A673 (cell line): ENCODE data around the gene SERPINA5. TPM values are rescaled to one million over a fixed set of nuclear protein-coding genes. Genes with fewer than 3 reads are reported as not detected.

Experiments
- BruUV-seq: library from RNA; stranded (reverse); fragments of 400-500 nt; replicated peaks from 2 replicates; lab custom pipeline; 2021; lab: Mats Ljungman, UMichigan
- CTCF ChIA-PET: fragments of 300-600 bp; sonication (Branson Sonifier 250); formaldehyde crosslinking; loops from one replicate; lab custom pipeline; 2022; ENCODE audit warnings: antibody characterized with exemption; lab: Charles Lee
- POLR2A ChIA-PET: fragments of 300-600 bp; sonication (Branson Sonifier 250); formaldehyde crosslinking; loops from one replicate; lab custom pipeline; 2022; ENCODE audit warnings: antibody characterized with exemption; ENCODE audit not compliant: low non-redundant PET; lab: Charles Lee
- DNase-seq: peaks from one replicate; pipeline ENCODE4 v3.0.0-alpha.2; 2015; ENCODE audit warnings: low spot score
- H3K27ac ChIP-seq: fragments of 200-600 bp; sonication (generic); 2 replicates; pipeline ENCODE4 v1.5.1; 2016; ENCODE audit warnings: mixed run types, low read depth, mild to moderate bottlenecking, mixed read lengths, antibody characterized with exemption, low read length; ENCODE audit not compliant: poor library complexity, severe bottlenecking
- H3K27me3 ChIP-seq: fragments of 200-600 bp; sonication (generic); replicated peaks from 2 replicates; pipeline ENCODE4 v1.6.1; 2017; ENCODE audit warnings: mixed run types, low read depth, mild to moderate bottlenecking, mixed read lengths, antibody characterized with exemption, low read length; ENCODE audit not compliant: insufficient read depth, poor library complexity
- H3K36me3 ChIP-seq: fragments of 200-600 bp; sonication (generic); 2 replicates; pipeline ENCODE4 v1.6.1; 2016; ENCODE audit warnings: mixed run types, mild to moderate bottlenecking, mixed read lengths, antibody characterized with exemption, low read length; ENCODE audit not compliant: insufficient read depth, poor library complexity, severe bottlenecking
- H3K4me1 ChIP-seq: fragments of 200-600 bp; sonication (generic); 2 replicates; pipeline ENCODE4 v1.6.1; 2017; ENCODE audit warnings: mixed run types, mild to moderate bottlenecking, mixed read lengths, antibody characterized with exemption, low read length; ENCODE audit not compliant: insufficient read depth, poor library complexity, severe bottlenecking
- H3K4me3 ChIP-seq: fragments of 200-600 bp; sonication (generic); 2 replicates; pipeline ENCODE4 v1.5.1; 2016; ENCODE audit warnings: low read depth, mixed run types, mild to moderate bottlenecking, mixed read lengths, low read length; ENCODE audit not compliant: poor library complexity, severe bottlenecking
- H3K9me3 ChIP-seq: fragments of 200-600 bp; sonication (generic); 2 replicates; pipeline ENCODE4 v1.6.1; 2016; ENCODE audit warnings: mixed run types, low read depth, mild to moderate bottlenecking, mixed read lengths, antibody characterized with exemption, low read length; ENCODE audit not compliant: poor library complexity, severe bottlenecking
- CTCF ChIP-seq: fragments of 300-800, 200-600 bp; sonication (generic); conservative IDR thresholded peaks from 2 replicates; pipeline ENCODE4 v1.5.1; 2017; ENCODE audit warnings: low read depth, mild to moderate bottlenecking, antibody characterized with exemption, low read length, moderate library complexity, mixed read lengths
- EZH2 ChIP-seq: fragments of 200-600 bp; sonication (generic); IDR thresholded peaks from 2 replicates; pipeline ENCODE4 v1.6.1; 2017; ENCODE audit warnings: borderline replicate concordance, low read depth, mild to moderate bottlenecking, mixed read lengths, antibody characterized with exemption, low read length; ENCODE audit not compliant: poor library complexity, severe bottlenecking
- intact Hi-C: fragments of 100-400 bp; cut with micrococcal nuclease; formaldehyde crosslinking; loops from one replicate; pipeline ENCODE4 v1.10.0; 2022; ENCODE audit not compliant: unreplicated experiment
- total RNA-seq: library from RNA; stranded (reverse); gene quantifications from 2 replicates; pipeline ENCODE4 v1.2.3, GENCODE V29; 2021

Gene SERPINA5
- total RNA-seq, 1 experiment from 2014 or later = not detected

- no TSS peak for BruUV-seq
- no peak for DNase-seq
- CTCF ChIA-PET = no interaction called here
These were observed 2.5 kb upstream of the SERPINA5 start for GRCh38 chr14:94578712-94579111.

GRCh38 chr14:94582199-94582750 is 1.0 kb downstream of the SERPINA5 start:
- CTCF ChIA-PET = no interaction called here
- POLR2A ChIA-PET = no interaction called here
- BruUV-seq = no TSS peak
- no peaks in the 10 kb centered on the region for H3K4me1 ChIP-seq
- no peaks in the 10 kb centered on the region for H3K27me3 ChIP-seq
- no peak overlapping the region for H3K4me3 ChIP-seq
- no peak overlapping the region for H3K27ac ChIP-seq
- TF ChIP-seq EZH2 (no peak), CTCF (no peak)
- no peaks in the 10 kb centered on the region for H3K36me3 ChIP-seq
- DNase-seq = no peak
- H3K9me3 ChIP-seq = no peaks in the 10 kb centered on the region
- intact Hi-C loops = no loop called here

More at GRCh38 chr14:94578712-94579111, 2.5 kb upstream of the SERPINA5 start:
- H3K27ac ChIP-seq = no peak overlapping the region
- POLR2A ChIA-PET = no interaction called here
- TF ChIP-seq EZH2 = no peak
- no peak for TF ChIP-seq CTCF
- H3K36me3 ChIP-seq = no peaks in the 10 kb centered on the region
- intact Hi-C loops = no loop called here
- H3K4me3 ChIP-seq = no peak overlapping the region
- H3K4me1 ChIP-seq = no peaks in the 10 kb centered on the region
- no peaks in the 10 kb centered on the region for H3K27me3 ChIP-seq
- no peaks in the 10 kb centered on the region for H3K9me3 ChIP-seq

- CTCF ChIA-PET = no interaction called here
- no peak overlapping the region for H3K4me3 ChIP-seq
- no peaks in the 10 kb centered on the region for H3K4me1 ChIP-seq
- no peaks in the 10 kb centered on the region for H3K27me3 ChIP-seq
- no TSS peak for BruUV-seq
- intact Hi-C loops = no loop called here
- DNase-seq = no peak
- H3K9me3 ChIP-seq = no peaks in the 10 kb centered on the region
- POLR2A ChIA-PET = interaction anchor here (0.6 kb wide), 1 partner anchor 844 kb away, joined by 13 read pairs; no protein-coding TSS in a partner anchor
- TF ChIP-seq CTCF = no peak
- TF ChIP-seq EZH2 = no peak
- no peaks in the 10 kb centered on the region for H3K36me3 ChIP-seq
- no peak overlapping the region for H3K27ac ChIP-seq
These were observed 1.6 kb downstream of the SERPINA5 start for GRCh38 chr14:94582851-94583250.
